K562 (cell line): Measurements from ENCODE around the gene NPR1. TPM values are rescaled to one million over a fixed set of nuclear protein-coding genes. Genes with fewer than 3 reads are reported as not detected.

Experiments
- ADNP ChIP-seq: fragments of 200-800 bp; sonication (Bioruptor generic); IDR thresholded peaks from 2 replicates; pipeline ENCODE4 v1.6.1; 2016; ENCODE audit warnings: missing genetic modification characterization, missing compliant biosample characterization
- BCOR ChIP-seq: fragments of 450-650 bp; IDR thresholded peaks from 2 replicates; pipeline ENCODE4 v1.6.1; 2016
- GATAD2B ChIP-seq: fragments of 450-650 bp; IDR thresholded peaks from 2 replicates; pipeline ENCODE4 v1.6.1; 2017; ENCODE audit warnings: mild to moderate bottlenecking, borderline replicate concordance
- NBN ChIP-seq: fragments of 450-650 bp; IDR thresholded peaks from 2 replicates; pipeline ENCODE4 v1.6.1; 2016; ENCODE audit warnings: low read depth, mild to moderate bottlenecking
- NFRKB ChIP-seq: fragments of 450-650 bp; IDR thresholded peaks from 2 replicates; pipeline ENCODE4 v1.6.1; 2016; ENCODE audit warnings: low read depth
- NRF1 ChIP-seq, 2 experiments: fragments of 450-650 bp; IDR thresholded peaks in 1 of 2; conservative IDR thresholded peaks in 1 of 2; 2 replicates each; pipeline ENCODE4 v1.6.1; 2014; ENCODE audit warnings: mild to moderate bottlenecking in 2 of 2
- POLR2A ChIP-seq: fragments of 450-650 bp; conservative IDR thresholded peaks from 2 replicates; pipeline ENCODE4 v1.6.1; 2016
- RAD21 ChIP-seq, 2 experiments: fragments of 250-450 bp in 1 of 2; fragments of 450-650 bp in 1 of 2; sonication (Bioruptor Pico) in 1 of 2; formaldehyde crosslinking in 1 of 2; IDR thresholded peaks in 1 of 2; conservative IDR thresholded peaks in 1 of 2; 2 replicates each; pipeline versions ENCODE4 v1.4.0 to v1.8.0; 2020 to 2022; ENCODE audit warnings: mild to moderate bottlenecking in 2 of 2, moderate library complexity in 1 of 2
- SUPT5H ChIP-seq: fragments of 450-650 bp; IDR thresholded peaks from 2 replicates; pipeline ENCODE4 v1.6.1; 2016
- TAF1 ChIP-seq: IDR thresholded peaks from 2 replicates; pipeline ENCODE4 v1.6.1; 2011; ENCODE audit warnings: mild to moderate bottlenecking, low read length, moderate library complexity; ENCODE audit not compliant: insufficient read depth, control insufficient read depth, severe bottlenecking; ENCODE audit errors: extremely low read depth
- ZNF175 ChIP-seq: fragments of 200-800 bp; sonication (Bioruptor generic); IDR thresholded peaks from 2 replicates; pipeline ENCODE4 v1.6.1; 2016; ENCODE audit warnings: low read depth, mild to moderate bottlenecking, missing genetic modification characterization, missing compliant biosample characterization
- ZNF589 ChIP-seq: fragments of 200-800 bp; sonication (Bioruptor generic); IDR thresholded peaks from 2 replicates; pipeline ENCODE4 v1.6.1; 2016; ENCODE audit warnings: low read depth, missing genetic modification characterization, missing compliant biosample characterization
- polyA plus RNA-seq, 8 experiments: library from polyadenylated mRNA; depleted of rRNA in 4 of 8; stranded (reverse) in 5 of 8; unstranded in 3 of 8; fragments of >200 nt; fragmentation: Nextera tagmentation in 2 of 8; fragmentation: Illumina TruSeq in 1 of 8; extraction: Ambion mirVana in 2 of 8; extraction: Trizol in 1 of 8; gene quantifications; 2 replicates each; pipeline versions ENCODE4 v1.2.1 to v1.2.3, GENCODE V29; 2011 to 2014; ENCODE audit warnings: inconsistent platforms in 1 of 8, missing spikeins in 1 of 8
- total RNA-seq, 7 experiments: library from RNA; depleted of rRNA in 6 of 7; stranded (reverse); fragments of >200 nt in 6 of 7; fragmentation: Illumina TruSeq in 2 of 7; extraction: Trizol in 2 of 7; gene quantifications; 2 replicates each; pipeline versions ENCODE4 v1.2.1 to v1.2.3, GENCODE V29; 2011 to 2021; ENCODE audit warnings: low replicate concordance in 1 of 7
- TF ChIP-seq, protein P1 (sequence below), 3 experiments: IDR thresholded peaks in 2 of 3; conservative IDR thresholded peaks in 1 of 3; 2 replicates each; pipeline ENCODE4 v1.5.1; 2011 to 2012; ENCODE audit warnings: low read length in 3 of 3, mild to moderate bottlenecking in 3 of 3, control low read depth in 2 of 3, improper control_type of control experiment in 1 of 3, inconsistent platforms in 1 of 3, low read depth in 1 of 3, mixed read lengths in 1 of 3, moderate library complexity in 1 of 3; ENCODE audit not compliant: insufficient read depth in 2 of 3
- TF ChIP-seq, protein P2 (sequence below): IDR thresholded peaks from 3 replicates; pipeline ENCODE4 v1.6.1; 2011; ENCODE audit warnings: borderline replicate concordance, mild to moderate bottlenecking, moderate library complexity; ENCODE audit not compliant: insufficient read length; ENCODE audit errors: extremely low read depth
- TF ChIP-seq, protein P3 (sequence below): fragments of 450-650 bp; IDR thresholded peaks from 2 replicates; pipeline ENCODE4 v1.6.1; 2018; ENCODE audit not compliant: partially characterized antibody
- TF ChIP-seq, protein P4 (sequence below): fragments of 450-650 bp; IDR thresholded peaks from 2 replicates; pipeline ENCODE4 v1.6.1; 2017; ENCODE audit warnings: antibody characterized with exemption

Gene NPR1
- total and polyA plus RNA-seq, 9 of the 15 experiments (the other 6 are each of a cell fraction or from before 2014, with no cell fraction given), result 0.05 to 0.16 (median 0.06) TPM; not detected in 6

DNA sequence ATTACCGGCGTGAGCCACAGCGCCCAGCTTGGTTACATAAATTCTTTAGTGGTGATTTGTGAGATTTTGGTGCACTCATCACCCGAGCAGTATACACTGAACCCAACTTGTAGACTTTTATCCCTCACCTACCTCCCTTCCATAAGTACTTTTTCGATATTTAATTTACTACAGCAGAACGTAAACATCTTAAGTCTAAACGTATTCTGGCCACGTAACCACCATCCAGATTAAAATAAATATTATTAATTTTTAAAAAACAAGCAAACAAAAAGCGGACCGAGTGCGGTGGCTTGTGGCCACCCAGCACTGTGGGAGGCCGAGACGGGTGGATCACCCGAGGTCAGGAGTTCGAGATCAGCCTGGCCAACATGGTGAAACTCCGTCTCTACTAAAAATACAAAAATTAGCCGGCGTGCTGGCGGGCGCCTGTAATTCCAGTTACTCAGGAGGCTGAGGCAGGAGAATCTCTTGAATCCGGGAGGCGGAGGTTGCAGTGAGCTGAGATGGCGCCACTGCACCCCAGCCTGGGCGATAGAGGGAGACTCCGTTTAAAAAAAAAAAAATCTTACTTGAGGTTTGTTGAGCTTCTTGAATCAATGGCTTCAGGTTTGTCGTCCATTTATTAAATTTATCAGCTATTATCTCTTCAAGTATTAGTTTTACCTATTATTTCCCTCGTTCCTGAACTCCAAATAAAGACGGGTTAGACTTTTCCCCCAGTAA is 6.7 kb upstream of the NPR1 start (continued):
- TF ChIP-seq ZNF175 (0 out of 2 replicates have a peak, but pooled peaks have one; percentile 51), GATAD2B (0 out of 2 replicates have a peak, but pooled peaks have one; percentile 21), POLR2A (peak; percentile 47; the same call in 1 of the 2 replicates), NRF1 (conservative IDR thresholded peaks at IDR 0.05 in 1 of 2, IDR thresholded peaks at IDR 0.05 in 1 of 2) (0 out of 4 replicates have a peak, but pooled peaks of 1 of the 2 experiments have one; percentile 5), NBN (peak; percentile 15; the same call in 1 of the 2 replicates), TAF1 (peak; percentile 0), SUPT5H (peak; percentile 35; the same call in 1 of the 2 replicates), NFRKB (peak; percentile 50; the same call in 1 of the 2 replicates), BCOR (peak; percentile 13; the same call in 1 of the 2 replicates), ZNF589 (CRISPR knock-in tag) (peak; percentile 70; the same call in 1 of the 2 replicates), RAD21 (CRISPR knock-in tag; conservative IDR thresholded peaks at IDR 0.05 in 1 of 2, IDR thresholded peaks at IDR 0.05 in 1 of 2) (peak in 1 of 2 experiments; percentile 21; a peak in 1 of 4 replicates), ADNP (peak; percentile 97)
- TF ChIP-seq, protein P1, sequence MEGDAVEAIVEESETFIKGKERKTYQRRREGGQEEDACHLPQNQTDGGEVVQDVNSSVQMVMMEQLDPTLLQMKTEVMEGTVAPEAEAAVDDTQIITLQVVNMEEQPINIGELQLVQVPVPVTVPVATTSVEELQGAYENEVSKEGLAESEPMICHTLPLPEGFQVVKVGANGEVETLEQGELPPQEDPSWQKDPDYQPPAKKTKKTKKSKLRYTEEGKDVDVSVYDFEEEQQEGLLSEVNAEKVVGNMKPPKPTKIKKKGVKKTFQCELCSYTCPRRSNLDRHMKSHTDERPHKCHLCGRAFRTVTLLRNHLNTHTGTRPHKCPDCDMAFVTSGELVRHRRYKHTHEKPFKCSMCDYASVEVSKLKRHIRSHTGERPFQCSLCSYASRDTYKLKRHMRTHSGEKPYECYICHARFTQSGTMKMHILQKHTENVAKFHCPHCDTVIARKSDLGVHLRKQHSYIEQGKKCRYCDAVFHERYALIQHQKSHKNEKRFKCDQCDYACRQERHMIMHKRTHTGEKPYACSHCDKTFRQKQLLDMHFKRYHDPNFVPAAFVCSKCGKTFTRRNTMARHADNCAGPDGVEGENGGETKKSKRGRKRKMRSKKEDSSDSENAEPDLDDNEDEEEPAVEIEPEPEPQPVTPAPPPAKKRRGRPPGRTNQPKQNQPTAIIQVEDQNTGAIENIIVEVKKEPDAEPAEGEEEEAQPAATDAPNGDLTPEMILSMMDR (IDR thresholded peaks at IDR 0.05 in 2 of 3, conservative IDR thresholded peaks at IDR 0.05 in 1 of 3; ENCODE audit: insufficient read depth in 2 of 3, low read depth in 1 of 3, low read length in 3 of 3), result peak in 2 of 3 experiments; percentile 12 to 32; a peak in 2 of 6 replicates
- TF ChIP-seq, protein P2, sequence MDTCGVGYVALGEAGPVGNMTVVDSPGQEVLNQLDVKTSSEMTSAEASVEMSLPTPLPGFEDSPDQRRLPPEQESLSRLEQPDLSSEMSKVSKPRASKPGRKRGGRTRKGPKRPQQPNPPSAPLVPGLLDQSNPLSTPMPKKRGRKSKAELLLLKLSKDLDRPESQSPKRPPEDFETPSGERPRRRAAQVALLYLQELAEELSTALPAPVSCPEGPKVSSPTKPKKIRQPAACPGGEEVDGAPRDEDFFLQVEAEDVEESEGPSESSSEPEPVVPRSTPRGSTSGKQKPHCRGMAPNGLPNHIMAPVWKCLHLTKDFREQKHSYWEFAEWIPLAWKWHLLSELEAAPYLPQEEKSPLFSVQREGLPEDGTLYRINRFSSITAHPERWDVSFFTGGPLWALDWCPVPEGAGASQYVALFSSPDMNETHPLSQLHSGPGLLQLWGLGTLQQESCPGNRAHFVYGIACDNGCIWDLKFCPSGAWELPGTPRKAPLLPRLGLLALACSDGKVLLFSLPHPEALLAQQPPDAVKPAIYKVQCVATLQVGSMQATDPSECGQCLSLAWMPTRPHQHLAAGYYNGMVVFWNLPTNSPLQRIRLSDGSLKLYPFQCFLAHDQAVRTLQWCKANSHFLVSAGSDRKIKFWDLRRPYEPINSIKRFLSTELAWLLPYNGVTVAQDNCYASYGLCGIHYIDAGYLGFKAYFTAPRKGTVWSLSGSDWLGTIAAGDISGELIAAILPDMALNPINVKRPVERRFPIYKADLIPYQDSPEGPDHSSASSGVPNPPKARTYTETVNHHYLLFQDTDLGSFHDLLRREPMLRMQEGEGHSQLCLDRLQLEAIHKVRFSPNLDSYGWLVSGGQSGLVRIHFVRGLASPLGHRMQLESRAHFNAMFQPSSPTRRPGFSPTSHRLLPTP, result peak; percentile 70
- TF ChIP-seq, protein P3, sequence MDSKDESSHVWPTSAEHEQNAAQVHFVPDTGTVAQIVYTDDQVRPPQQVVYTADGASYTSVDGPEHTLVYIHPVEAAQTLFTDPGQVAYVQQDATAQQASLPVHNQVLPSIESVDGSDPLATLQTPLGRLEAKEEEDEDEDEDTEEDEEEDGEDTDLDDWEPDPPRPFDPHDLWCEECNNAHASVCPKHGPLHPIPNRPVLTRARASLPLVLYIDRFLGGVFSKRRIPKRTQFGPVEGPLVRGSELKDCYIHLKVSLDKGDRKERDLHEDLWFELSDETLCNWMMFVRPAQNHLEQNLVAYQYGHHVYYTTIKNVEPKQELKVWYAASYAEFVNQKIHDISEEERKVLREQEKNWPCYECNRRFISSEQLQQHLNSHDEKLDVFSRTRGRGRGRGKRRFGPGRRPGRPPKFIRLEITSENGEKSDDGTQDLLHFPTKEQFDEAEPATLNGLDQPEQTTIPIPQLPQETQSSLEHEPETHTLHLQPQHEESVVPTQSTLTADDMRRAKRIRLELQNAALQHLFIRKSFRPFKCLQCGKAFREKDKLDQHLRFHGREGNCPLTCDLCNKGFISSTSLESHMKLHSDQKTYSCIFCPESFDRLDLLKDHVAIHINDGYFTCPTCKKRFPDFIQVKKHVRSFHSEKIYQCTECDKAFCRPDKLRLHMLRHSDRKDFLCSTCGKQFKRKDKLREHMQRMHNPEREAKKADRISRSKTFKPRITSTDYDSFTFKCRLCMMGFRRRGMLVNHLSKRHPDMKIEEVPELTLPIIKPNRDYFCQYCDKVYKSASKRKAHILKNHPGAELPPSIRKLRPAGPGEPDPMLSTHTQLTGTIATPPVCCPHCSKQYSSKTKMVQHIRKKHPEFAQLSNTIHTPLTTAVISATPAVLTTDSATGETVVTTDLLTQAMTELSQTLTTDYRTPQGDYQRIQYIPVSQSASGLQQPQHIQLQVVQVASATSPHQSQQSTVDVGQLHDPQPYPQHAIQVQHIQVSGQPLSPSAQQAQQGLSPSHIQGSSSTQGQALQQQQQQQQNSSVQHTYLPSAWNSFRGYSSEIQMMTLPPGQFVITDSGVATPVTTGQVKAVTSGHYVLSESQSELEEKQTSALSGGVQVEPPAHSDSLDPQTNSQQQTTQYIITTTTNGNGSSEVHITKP, result peak; percentile 6
- TF ChIP-seq, protein P4, sequence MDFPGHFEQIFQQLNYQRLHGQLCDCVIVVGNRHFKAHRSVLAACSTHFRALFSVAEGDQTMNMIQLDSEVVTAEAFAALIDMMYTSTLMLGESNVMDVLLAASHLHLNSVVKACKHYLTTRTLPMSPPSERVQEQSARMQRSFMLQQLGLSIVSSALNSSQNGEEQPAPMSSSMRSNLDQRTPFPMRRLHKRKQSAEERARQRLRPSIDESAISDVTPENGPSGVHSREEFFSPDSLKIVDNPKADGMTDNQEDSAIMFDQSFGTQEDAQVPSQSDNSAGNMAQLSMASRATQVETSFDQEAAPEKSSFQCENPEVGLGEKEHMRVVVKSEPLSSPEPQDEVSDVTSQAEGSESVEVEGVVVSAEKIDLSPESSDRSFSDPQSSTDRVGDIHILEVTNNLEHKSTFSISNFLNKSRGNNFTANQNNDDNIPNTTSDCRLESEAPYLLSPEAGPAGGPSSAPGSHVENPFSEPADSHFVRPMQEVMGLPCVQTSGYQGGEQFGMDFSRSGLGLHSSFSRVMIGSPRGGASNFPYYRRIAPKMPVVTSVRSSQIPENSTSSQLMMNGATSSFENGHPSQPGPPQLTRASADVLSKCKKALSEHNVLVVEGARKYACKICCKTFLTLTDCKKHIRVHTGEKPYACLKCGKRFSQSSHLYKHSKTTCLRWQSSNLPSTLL, result 0 out of 2 replicates have a peak, but pooled peaks have one; percentile 25
- TF ChIP-seq, all 486 proteins: peak for 42; not testable (repeated sequence) for 444
